ENCODE measurements around the gene BSND. TPM values are rescaled to one million over a fixed set of nuclear protein-coding genes. Genes with fewer than 3 reads are reported as not detected.

The BSND gene
- total RNA-seq, 1 experiment from 2014 or later = not detected

DNA sequence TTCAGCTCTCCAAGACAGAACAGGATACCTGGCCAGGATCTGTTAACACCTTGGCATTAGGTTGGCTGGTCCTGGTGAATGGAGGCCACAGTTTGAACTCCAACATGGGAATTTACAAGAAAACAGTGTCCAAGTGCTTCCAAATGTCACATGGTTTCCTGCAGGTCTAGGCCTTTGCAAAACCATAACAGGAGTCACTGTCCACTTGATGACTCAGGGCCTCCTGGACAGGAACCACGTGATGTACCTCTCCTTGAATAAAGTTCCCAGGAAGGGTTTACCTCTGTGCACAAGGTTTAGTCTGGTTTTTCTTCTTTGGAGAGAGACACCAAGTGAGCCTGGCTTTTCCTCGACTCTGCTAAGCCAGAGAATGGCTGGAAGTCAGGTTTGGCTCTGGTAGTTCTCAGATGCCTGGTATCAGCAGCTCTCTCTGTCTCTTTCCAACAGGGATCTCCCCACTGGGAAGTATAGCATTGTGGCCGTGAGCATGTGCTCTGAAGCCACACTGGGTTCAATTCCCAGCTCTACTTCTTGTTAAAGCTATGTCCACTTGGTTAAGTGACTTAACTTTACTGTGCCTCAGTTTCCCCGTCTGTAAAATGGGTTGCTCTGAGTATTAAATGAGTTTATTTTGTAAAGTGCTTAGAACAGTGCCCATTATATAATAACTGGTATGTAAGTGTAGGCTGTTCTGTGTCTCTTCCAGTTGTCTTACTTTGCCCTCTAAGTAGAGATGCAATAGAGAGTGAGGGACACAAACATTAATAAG, 45.6 kb upstream of the BSND start:
- no TSS peak for BruUV-seq (replicated peaks)
- POLR2A ChIA-PET (ENCODE audit: unreplicated experiment) = no interaction called here

GRCh38 chr1:54953846-54954245, 44.9 kb upstream of the BSND start:
- BruUV-seq (replicated peaks) = no TSS peak
- Histone ChIP-seq H3K27me3 (ENCODE audit: low read length) (no peaks in the 10 kb centered on the region), H2AFZ (ENCODE audit: low read length) (no peak overlapping the region), H3K4me1 (ENCODE audit: insufficient read depth, low read length) (peaks cover 56% of the 10 kb centered on the region), H3K9me3 (ENCODE audit: low read length) (no peaks in the 10 kb centered on the region), H3K4me2 (ENCODE audit: low read length) (peak overlapping the region; percentile 20; the same call in 1 of the 2 replicates), H3K27ac (ENCODE audit: low read length) (peak overlapping the region; percentile 67; the same call in 1 of the 2 replicates), H3K36me3 (ENCODE audit: low read depth, low read length) (no peaks in the 10 kb centered on the region), H3K79me2 (ENCODE audit: low read length) (no peaks in the 10 kb centered on the region), H3K9ac (ENCODE audit: low read length) (no peak overlapping the region), H4K20me1 (ENCODE audit: low read length) (no peaks in the 10 kb centered on the region), H3F3A (ENCODE audit: low read length, unreplicated experiment) (no peaks in the 10 kb centered on the region), H3K4me3 (ENCODE audit: low read length) (no peak overlapping the region), H3K9me2 (replicated peaks; ENCODE audit: low read length) (no peaks in the 10 kb centered on the region)
- POLR2A ChIA-PET (ENCODE audit: unreplicated experiment) = no interaction called here
- DNase-seq = peak; percentile 41
- intact Hi-C loops (cut with micrococcal nuclease) = loop anchor here (5.0 kb wide), 1 partner anchor 282 kb away; no protein-coding TSS in a partner anchor
- CTCF ChIA-PET = no interaction called here
- ATAC-seq = peak; percentile 4; the same call in 1 of the 2 replicates
- TF ChIP-seq, protein P1, sequence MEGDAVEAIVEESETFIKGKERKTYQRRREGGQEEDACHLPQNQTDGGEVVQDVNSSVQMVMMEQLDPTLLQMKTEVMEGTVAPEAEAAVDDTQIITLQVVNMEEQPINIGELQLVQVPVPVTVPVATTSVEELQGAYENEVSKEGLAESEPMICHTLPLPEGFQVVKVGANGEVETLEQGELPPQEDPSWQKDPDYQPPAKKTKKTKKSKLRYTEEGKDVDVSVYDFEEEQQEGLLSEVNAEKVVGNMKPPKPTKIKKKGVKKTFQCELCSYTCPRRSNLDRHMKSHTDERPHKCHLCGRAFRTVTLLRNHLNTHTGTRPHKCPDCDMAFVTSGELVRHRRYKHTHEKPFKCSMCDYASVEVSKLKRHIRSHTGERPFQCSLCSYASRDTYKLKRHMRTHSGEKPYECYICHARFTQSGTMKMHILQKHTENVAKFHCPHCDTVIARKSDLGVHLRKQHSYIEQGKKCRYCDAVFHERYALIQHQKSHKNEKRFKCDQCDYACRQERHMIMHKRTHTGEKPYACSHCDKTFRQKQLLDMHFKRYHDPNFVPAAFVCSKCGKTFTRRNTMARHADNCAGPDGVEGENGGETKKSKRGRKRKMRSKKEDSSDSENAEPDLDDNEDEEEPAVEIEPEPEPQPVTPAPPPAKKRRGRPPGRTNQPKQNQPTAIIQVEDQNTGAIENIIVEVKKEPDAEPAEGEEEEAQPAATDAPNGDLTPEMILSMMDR (conservative IDR thresholded peaks at IDR 0.05; ENCODE audit: low read depth, low read length) = no peak
- TF ChIP-seq EZH2phosphoT487 (IDR thresholded peaks at IDR 0.05; ENCODE audit: borderline replicate concordance, low read length) (no peak), EZH2 (IDR thresholded peaks at IDR 0.05; ENCODE audit: low read length, unreplicated experiment) (no peak)

More for the DNA sequence above, 45.6 kb upstream of the BSND start:
- TF ChIP-seq EZH2 (IDR thresholded peaks at IDR 0.05; ENCODE audit: low read length, unreplicated experiment) = no peak
- TF ChIP-seq EZH2phosphoT487 (IDR thresholded peaks at IDR 0.05; ENCODE audit: borderline replicate concordance, low read length) = no peak
- TF ChIP-seq, protein P1 (conservative IDR thresholded peaks at IDR 0.05; ENCODE audit: low read depth, low read length) = no peak
- intact Hi-C loops (cut with micrococcal nuclease) = loop anchor here (5.0 kb wide), 1 partner anchor 281 kb away; no protein-coding TSS in a partner anchor
- Histone ChIP-seq H3K79me2 (ENCODE audit: low read length) (no peaks in the 10 kb centered on the region), H4K20me1 (ENCODE audit: low read length) (no peaks in the 10 kb centered on the region), H3K9ac (ENCODE audit: low read length) (no peak overlapping the region; the same call in 1 of the 2 replicates), H3F3A (ENCODE audit: low read length, unreplicated experiment) (no peaks in the 10 kb centered on the region), H3K27me3 (ENCODE audit: low read length) (no peaks in the 10 kb centered on the region), H3K27ac (ENCODE audit: low read length) (peak overlapping the region; percentile 67), H3K4me2 (ENCODE audit: low read length) (peak overlapping the region; percentile 20; the same call in 1 of the 2 replicates), H3K4me3 (ENCODE audit: low read length) (no peak overlapping the region), H3K9me2 (replicated peaks; ENCODE audit: low read length) (no peaks in the 10 kb centered on the region), H2AFZ (ENCODE audit: low read length) (peak overlapping the region; percentile 54; the same call in 1 of the 2 replicates), H3K36me3 (ENCODE audit: low read depth, low read length) (no peaks in the 10 kb centered on the region), H3K9me3 (ENCODE audit: low read length) (no peaks in the 10 kb centered on the region), H3K4me1 (ENCODE audit: insufficient read depth, low read length) (peaks cover 56% of the 10 kb centered on the region)
- CTCF ChIA-PET = no interaction called here
- DNase-seq (peak; percentile 74), ATAC-seq (peak; percentile 13; the same call in 1 of the 2 replicates)

GRCh38 chr1:54955359-54955758, 43.4 kb upstream of the BSND start:
- ChIA-PET POLR2A (ENCODE audit: unreplicated experiment) (no interaction called here), CTCF (interaction anchor here (0.6 to 1.0 kb wide), 2 partner anchors 67 to 142 kb away, joined by 3 read pairs; no protein-coding TSS in a partner anchor)
- Histone ChIP-seq H3K27me3 (ENCODE audit: low read length) (no peaks in the 10 kb centered on the region), H3K9me2 (replicated peaks; ENCODE audit: low read length) (no peaks in the 10 kb centered on the region), H3K4me2 (ENCODE audit: low read length) (peak overlapping the region; percentile 60), H3K27ac (ENCODE audit: low read length) (peak overlapping the region; percentile 59), H3K36me3 (ENCODE audit: low read depth, low read length) (no peaks in the 10 kb centered on the region), H3F3A (ENCODE audit: low read length, unreplicated experiment) (no peaks in the 10 kb centered on the region), H3K9me3 (ENCODE audit: low read length) (no peaks in the 10 kb centered on the region), H3K9ac (ENCODE audit: low read length) (no peak overlapping the region), H4K20me1 (ENCODE audit: low read length) (no peaks in the 10 kb centered on the region), H3K4me3 (ENCODE audit: low read length) (no peak overlapping the region), H2AFZ (ENCODE audit: low read length) (peak overlapping the region; percentile 55), H3K79me2 (ENCODE audit: low read length) (no peaks in the 10 kb centered on the region), H3K4me1 (ENCODE audit: insufficient read depth, low read length) (peaks cover 50% of the 10 kb centered on the region)
- BruUV-seq (replicated peaks) = no TSS peak
- TF ChIP-seq EZH2phosphoT487 (IDR thresholded peaks at IDR 0.05; ENCODE audit: borderline replicate concordance, low read length) (no peak), EZH2 (IDR thresholded peaks at IDR 0.05; ENCODE audit: low read length, unreplicated experiment) (no peak)
- TF ChIP-seq, protein P1 (conservative IDR thresholded peaks at IDR 0.05; ENCODE audit: low read depth, low read length) = no peak
- intact Hi-C loops (cut with micrococcal nuclease) = loop anchor here (1.0 kb wide), 1 partner anchor 16 kb away; no protein-coding TSS in a partner anchor
- ATAC-seq = peak; percentile 71
- peak; percentile 91 for DNase-seq

Measured in PC-3 (cell line).